Adrenal gland (tissue), 12 donors: ENCODE results near the gene IFNL4. TPM values are rescaled to one million over a fixed set of nuclear protein-coding genes. Genes with fewer than 3 reads are reported as not detected.

Experiments
- DNase-seq, 7 donors: peaks; one replicate each; pipeline ENCODE4 v3.0.0-alpha.2; 2019 to 2020
- H3K27ac ChIP-seq, 5 donors: fragments of 200-600 bp; sonication (generic) in 4 of 5; 1 replicate in 3 of 5; 2 replicates in 2 of 5; pipeline versions ENCODE4 v1.5.1 to v1.8.0; 2016 to 2020; ENCODE audit warnings: mild to moderate bottlenecking in 1 of 5
- H3K27me3 ChIP-seq: fragments of 200-600 bp; 2 replicates; pipeline ENCODE4 v1.8.0; 2021
- H3K36me3 ChIP-seq, 2 donors: fragments of 200-600 bp; replicated peaks in 1 of 2; 1 replicate in 1 of 2; 2 replicates in 1 of 2; pipeline versions ENCODE4 v1.5.1 to v1.8.0; 2018 to 2022
- H3K4me1 ChIP-seq, 2 donors: fragments of 200-600 bp; replicated peaks in 1 of 2; 1 replicate in 1 of 2; 2 replicates in 1 of 2; pipeline versions ENCODE4 v1.5.1 to v1.8.0; 2018 to 2021
- H3K4me3 ChIP-seq, 4 donors: fragments of 200-600 bp; sonication (generic) in 3 of 4; one replicate each; pipeline ENCODE4 v1.5.1; 2016 to 2018
- H3K9me3 ChIP-seq, 3 donors: fragments of 200-600 bp; sonication (generic) in 1 of 3; replicated peaks in 1 of 3; 1 replicate in 2 of 3; 2 replicates in 1 of 3; pipeline versions ENCODE4 v1.5.1 to v1.8.0; 2016 to 2021
- CTCF ChIP-seq, 6 experiments: fragments of 450-650 bp in 4 of 6; fragments of 200-600 bp in 2 of 6; sonication (generic) in 1 of 6; IDR thresholded peaks; 1 replicate in 5 of 6; 2 replicates in 1 of 6; pipeline versions ENCODE4 v1.5.1 to v1.8.0; 2016 to 2021; ENCODE audit warnings: antibody characterized with exemption in 6 of 6, mild to moderate bottlenecking in 2 of 6, moderate library complexity in 1 of 6
- POLR2A ChIP-seq, 2 donors: fragments of 450-650 bp; IDR thresholded peaks; one replicate each; pipeline ENCODE4 v1.6.1; 2017; ENCODE audit warnings: antibody characterized with exemption in 2 of 2, mild to moderate bottlenecking in 2 of 2, moderate library complexity in 1 of 2
- WGBS, 4 donors: extraction: QIAGEN DNeasy Blood & Tissue Kit in 2 of 4; methylation state at CpG; one replicate each; pipeline versions ENCODE4 v1.1.5 to v1.1.7; 2013 to 2017; 5-methylcytosine and 5-hydroxymethylcytosine counted together
- intact Hi-C, 2 donors: fragments of 100-400 bp; cut with DNase I; formaldehyde crosslinking; loops; one replicate each; pipeline versions ENCODE4 v1.14.1 to v1.15.0; 2022 to 2023
- polyA plus RNA-seq, 3 donors: library from polyadenylated mRNA; stranded (reverse); fragments of 200-250 nt in 2 of 3; fragments of 350-450 nt in 1 of 3; fragmentation: Illumina TruSeq in 1 of 3; extraction: RNeasy Lipid Tissue Mini Kit (QIAGEN cat#74804) in 1 of 3; gene quantifications; one replicate each; pipeline ENCODE4 v1.2.3, GENCODE V29; 2013 to 2014
- total RNA-seq, 9 donors: library from RNA; depleted of rRNA in 4 of 9; stranded (reverse); fragments of >200 nt in 4 of 9; fragments of 120-200 nt in 1 of 9; fragmentation: NEBNext Ultra II Directional in 1 of 9; extraction: Animal tissue kit (Norgen Biotek cat#: 25700) in 1 of 9; gene quantifications; one replicate each; pipeline versions ENCODE4 v1.1.0 to v1.2.4, GENCODE V29; 2013 to 2023
- donor health status: healthy with polysubstance abuse.
- donor health status: Bipolar disorder and iron deficiency.
- donor health status: DM: yes; HTN: yes; CAD: no.
- donor health status: DM: no; HTN: no; CAD: no.
- donor health status: DM: no; HTN: no; CAD: no.
- donor health status: DM: yes; HTN: yes; CAD: no.

Gene IFNL4
- total and polyA plus RNA-seq, 12 donors, result not detected

- Histone ChIP-seq H3K9me3 (no peaks in the 10 kb centered on the region), H3K4me3 (no peak overlapping the region), H3K4me1 (no peaks in the 10 kb centered on the region), H3K27ac (no peak overlapping the region), H3K27me3 (peaks cover 44% of the 10 kb centered on the region), H3K36me3 (no peaks in the 10 kb centered on the region)
- intact Hi-C loops, result no loop called here
- TF ChIP-seq CTCF (IDR thresholded peaks at IDR 0.05) (no peak), POLR2A (IDR thresholded peaks at IDR 0.05) (no peak)
- 65 to 90% (median 74%) methylated on average over 2 to 3 of the region's 3 CpGs for WGBS, 4 donors
- no peak for DNase-seq
Measured at GRCh38 chr19:39261704-39262103, 13.0 kb upstream of the IFNL4 start.

GRCh38 chr19:39257227-39257626 lies 8.6 kb upstream of the IFNL4 start:
- Histone ChIP-seq H3K4me1 (no peaks in the 10 kb centered on the region), H3K27ac (no peak overlapping the region), H3K4me3 (no peak overlapping the region), H3K36me3 (no peaks in the 10 kb centered on the region), H3K9me3 (no peaks in the 10 kb centered on the region), H3K27me3 (peaks cover 18% of the 10 kb centered on the region)
- DNase-seq, result no peak
- 93 to 98% (median 97%) methylated on average over 4 of the region's 4 CpGs for WGBS, 4 donors
- intact Hi-C loops, result no loop called here
- TF ChIP-seq POLR2A (IDR thresholded peaks at IDR 0.05) (no peak), CTCF (IDR thresholded peaks at IDR 0.05) (no peak)

GRCh38 chr19:39254531-39255345 lies 6.1 kb upstream of the IFNL4 start:
- no peaks in the 10 kb centered on the region for H3K4me1 ChIP-seq
- TF ChIP-seq POLR2A (IDR thresholded peaks at IDR 0.05) (no peak), CTCF (IDR thresholded peaks at IDR 0.05) (no peak)
- H3K9me3 ChIP-seq, result no peaks in the 10 kb centered on the region
- WGBS, 4 donors, result 79 to 87% (median 83%) methylated on average over 26 to 29 of the region's 29 CpGs
- H3K27ac ChIP-seq, result no peak overlapping the region
- intact Hi-C loops, result no loop called here
- DNase-seq, result no peak
- no peak overlapping the region for H3K4me3 ChIP-seq
- H3K27me3 ChIP-seq, result peaks cover 11% of the 10 kb centered on the region
- no peaks in the 10 kb centered on the region for H3K36me3 ChIP-seq

GRCh38 chr19:39253374-39254149 lies 4.9 kb upstream of the IFNL4 start:
- Histone ChIP-seq H3K27me3 (peaks cover 16% of the 10 kb centered on the region), H3K4me3 (no peak overlapping the region), H3K27ac (no peak overlapping the region), H3K36me3 (no peaks in the 10 kb centered on the region), H3K9me3 (no peaks in the 10 kb centered on the region), H3K4me1 (no peaks in the 10 kb centered on the region)
- no peak for TF ChIP-seq CTCF (IDR thresholded peaks at IDR 0.05)
- no peak for TF ChIP-seq POLR2A (IDR thresholded peaks at IDR 0.05)
- WGBS, 4 donors, result 76 to 90% (median 83%) methylated on average over 8 of the region's 8 CpGs
- DNase-seq, result no peak
- intact Hi-C loops, result no loop called here
